HCT116 (cell line): ENCODE results near the gene CELF4. TPM values are rescaled to one million over a fixed set of nuclear protein-coding genes. Genes with fewer than 3 reads are reported as not detected.

ENCODE experiments used
- ATAC-seq: fragments of 200-7000 bp; cut with Tn5 transposase; 2 replicates; pipeline ENCODE4 v1.9.1; 2020; ENCODE audit warnings: mild to moderate bottlenecking, moderate library complexity
- BruUV-seq: library from RNA; stranded (reverse); fragments of 400-500 nt; replicated peaks from 2 replicates; lab custom pipeline; 2021; lab: Mats Ljungman, UMichigan
- CTCF ChIA-PET: fragments of 300-600 bp; sonication (Branson Sonifier 250); formaldehyde crosslinking; loops from one replicate; lab custom pipeline; 2021; ENCODE audit warnings: antibody characterized with exemption; lab: Charles Lee
- POLR2A ChIA-PET: fragments of 300-600, 350-600 bp; sonication (Branson Sonifier 250); formaldehyde crosslinking; loops from one replicate; lab custom pipeline; 2021; ENCODE audit warnings: antibody characterized with exemption; lab: Charles Lee
- RAD21 ChIA-PET, 2 experiments: fragments of 300-600 bp; sonication (Branson Sonifier 250); formaldehyde crosslinking; loops; one replicate each; lab custom pipeline; 2023; ENCODE audit warnings: low total read pairs in 2 of 2; ENCODE audit not compliant: uncharacterized antibody in 2 of 2, unreplicated experiment in 2 of 2, low non-redundant PET in 1 of 2; lab: Charles Lee
- DNase-seq: peaks from one replicate; pipeline ENCODE4 v3.0.0-alpha.2; 2010; ENCODE audit warnings: low read depth, low spot score
- H2AFZ ChIP-seq: fragments of 200-600 bp; shearing (Covaris generic), sonication (generic); 2 replicates; pipeline ENCODE4 v1.6.1; 2017; ENCODE audit warnings: low read depth, mixed run types, mixed read lengths, antibody characterized with exemption, low read length; ENCODE audit not compliant: poor library complexity, severe bottlenecking
- H3K27ac ChIP-seq: 2 replicates; pipeline ENCODE4 v1.5.1; 2012; ENCODE audit warnings: low read depth, low read length
- H3K27me3 ChIP-seq: fragments of 200-600 bp; sonication (generic); 2 replicates; pipeline ENCODE4 v1.6.1; 2016; ENCODE audit warnings: mixed run types, low read length, mixed read lengths; ENCODE audit not compliant: insufficient read depth
- H3K36me3 ChIP-seq, 2 experiments: fragments of 200-500 bp in 1 of 2; fragments of 200-600 bp in 1 of 2; sonication (Bioruptor generic) in 1 of 2; sonication (generic) in 1 of 2; 2 replicates each; pipeline versions ENCODE4 v1.5.1 to v1.6.1; 2014 to 2016; ENCODE audit warnings: low read length in 2 of 2, inconsistent platforms in 1 of 2, mixed read lengths in 1 of 2, mixed run types in 1 of 2; ENCODE audit not compliant: insufficient read depth in 2 of 2, control insufficient read depth in 1 of 2
- H3K4me1 ChIP-seq, 2 experiments: fragments of 200-600 bp in 1 of 2; sonication (generic) in 1 of 2; 2 replicates each; pipeline versions ENCODE4 v1.5.1 to v1.6.1; 2012 to 2017; ENCODE audit warnings: low read length in 2 of 2, inconsistent platforms in 1 of 2, mild to moderate bottlenecking in 1 of 2, mixed read lengths in 1 of 2, mixed run types in 1 of 2, moderate library complexity in 1 of 2; ENCODE audit not compliant: insufficient read depth in 2 of 2, control insufficient read depth in 1 of 2
- H3K4me2 ChIP-seq: fragments of 200-600 bp; sonication (generic); 2 replicates; pipeline ENCODE4 v1.6.1; 2017; ENCODE audit warnings: mixed run types, low read length, mixed read lengths
- H3K4me3 ChIP-seq, 2 experiments: fragments of 200-600 bp in 1 of 2; sonication (generic) in 1 of 2; replicated peaks in 1 of 2; 2 replicates each; pipeline ENCODE4 v1.5.1; 2011 to 2016; ENCODE audit warnings: low read length in 2 of 2, control low read depth in 1 of 2, low read depth in 1 of 2, mild to moderate bottlenecking in 1 of 2, mixed read lengths in 1 of 2, mixed run types in 1 of 2
- H3K79me2 ChIP-seq: fragments of 200-600 bp; sonication (generic); 2 replicates; pipeline ENCODE4 v1.6.1; 2017; ENCODE audit warnings: mild to moderate bottlenecking, mixed run types, low read length, moderate library complexity, mixed read lengths; ENCODE audit not compliant: insufficient read depth
- H3K9ac ChIP-seq: fragments of 200-600 bp; sonication (generic); 2 replicates; pipeline ENCODE4 v1.6.1; 2016; ENCODE audit warnings: low read length, mixed read lengths
- H3K9me2 ChIP-seq: fragments of 200-600 bp; sonication (generic), shearing (Covaris generic); 2 replicates; pipeline ENCODE4 v1.6.1; 2017; ENCODE audit warnings: mixed run types, mild to moderate bottlenecking, moderate library complexity; ENCODE audit not compliant: insufficient read depth
- H3K9me3 ChIP-seq, 2 experiments: fragments of 200-500 bp in 1 of 2; fragments of 200-600 bp in 1 of 2; sonication (Bioruptor generic) in 1 of 2; sonication (generic) in 1 of 2; 2 replicates each; pipeline ENCODE4 v1.6.1; 2014 to 2017; ENCODE audit warnings: low read length in 2 of 2, mixed read lengths in 2 of 2, inconsistent platforms in 1 of 2, low read depth in 1 of 2, mild to moderate bottlenecking in 1 of 2, mixed run types in 1 of 2, moderate library complexity in 1 of 2; ENCODE audit not compliant: control insufficient read depth in 1 of 2, insufficient read depth in 1 of 2
- H4K20me1 ChIP-seq: fragments of 200-600 bp; sonication (generic), shearing (Covaris generic); 2 replicates; pipeline ENCODE4 v1.6.1; 2017; ENCODE audit warnings: mixed run types, mild to moderate bottlenecking, moderate library complexity; ENCODE audit not compliant: insufficient read depth
- CBX3 ChIP-seq: IDR thresholded peaks from 2 replicates; pipeline ENCODE4 v1.6.1; 2012; ENCODE audit warnings: low read depth
- CEBPB ChIP-seq: IDR thresholded peaks from 2 replicates; pipeline ENCODE4 v1.6.1; 2012; ENCODE audit warnings: low read depth
- CTCF ChIP-seq, 3 experiments: fragments of 200-600 bp in 1 of 3; sonication (generic) in 1 of 3; IDR thresholded peaks in 2 of 3; conservative IDR thresholded peaks in 1 of 3; 2 replicates each; pipeline ENCODE4 v1.5.1; 2012 to 2017; ENCODE audit warnings: low read depth in 2 of 3, low read length in 2 of 3, antibody characterized with exemption in 1 of 3, borderline replicate concordance in 1 of 3, control low read depth in 1 of 3, mild to moderate bottlenecking in 1 of 3, mixed read lengths in 1 of 3, mixed run types in 1 of 3, moderate library complexity in 1 of 3; ENCODE audit not compliant: insufficient read depth in 1 of 3
- ELF1 ChIP-seq: IDR thresholded peaks from 2 replicates; pipeline ENCODE4 v1.6.1; 2012; ENCODE audit warnings: low read depth, borderline replicate concordance
- FOSL1 ChIP-seq: IDR thresholded peaks from 2 replicates; pipeline ENCODE4 v1.6.1; 2012; ENCODE audit warnings: low read depth
- POLR2AphosphoS5 ChIP-seq: IDR thresholded peaks from 2 replicates; pipeline ENCODE4 v1.6.1; 2011; ENCODE audit warnings: mild to moderate bottlenecking, low read depth, low read length, moderate library complexity
- SP1 ChIP-seq: IDR thresholded peaks from 2 replicates; pipeline ENCODE4 v1.6.1; 2012; ENCODE audit warnings: low read depth
- SRF ChIP-seq: IDR thresholded peaks from 2 replicates; pipeline ENCODE4 v1.6.1; 2012; ENCODE audit warnings: low read depth
- TCF7L2 ChIP-seq: IDR thresholded peaks from 2 replicates; pipeline ENCODE4 v1.7.0; 2011; ENCODE audit warnings: borderline replicate concordance, inconsistent platforms; ENCODE audit not compliant: insufficient read depth, insufficient read length; ENCODE audit errors: extremely low read depth
- intact Hi-C: fragments of 100-400 bp; cut with micrococcal nuclease; formaldehyde crosslinking; loops from 2 replicates; pipeline ENCODE4 v1.10.0; 2022
- total RNA-seq: library from RNA; stranded (reverse); gene quantifications from one replicate; pipeline ENCODE4 v1.2.1, GENCODE V29; 2021; ENCODE audit not compliant: unreplicated experiment

The CELF4 gene
- total RNA-seq, 1 experiment from 2014 or later, result not detected

- DNase-seq, result no peak
- no peaks in the 10 kb centered on the region for H3K79me2 ChIP-seq
- H3K4me3 ChIP-seq, result no peak overlapping the region
- ChIA-PET RAD21 (no interaction called here), POLR2A (no interaction called here), CTCF (no interaction called here)
- no peak for ATAC-seq
- H3K9ac ChIP-seq, result no peak overlapping the region
- no peak overlapping the region for H3K4me2 ChIP-seq
- H3K4me1 ChIP-seq, result no peaks in the 10 kb centered on the region
- no peaks in the 10 kb centered on the region for H4K20me1 ChIP-seq
- no TSS peak for BruUV-seq
- H3K27me3 ChIP-seq, result peaks cover 24% of the 10 kb centered on the region; the same call in 1 of the 2 replicates
- H3K9me2 ChIP-seq, result no peaks in the 10 kb centered on the region
- intact Hi-C loops, result no loop called here
- H3K9me3 ChIP-seq, result no peaks in the 10 kb centered on the region
- no peaks in the 10 kb centered on the region for H3K36me3 ChIP-seq
- H3K27ac ChIP-seq, result no peak overlapping the region
- TF ChIP-seq FOSL1, result no peak
- TF ChIP-seq CBX3, result no peak
- TF ChIP-seq CTCF (IDR thresholded peaks at IDR 0.05 in 2 of 3, conservative IDR thresholded peaks at IDR 0.05 in 1 of 3; ENCODE audit: borderline replicate concordance in 1 of 3, insufficient read depth in 1 of 3, low read depth in 2 of 3, low read length in 2 of 3), result no peak
- TF ChIP-seq CEBPB, result no peak
- TF ChIP-seq ELF1, result no peak
- no peak for TF ChIP-seq POLR2AphosphoS5
- TF ChIP-seq SP1, result no peak
- no peak for TF ChIP-seq SRF
- no peak for TF ChIP-seq TCF7L2
- H2AFZ ChIP-seq, result no peak overlapping the region
Observed at GRCh38 chr18:37447962-37448888, 117.4 kb downstream of the CELF4 start.
